Measurements from ENCODE around the gene PDPR. TPM values are rescaled to one million over a fixed set of nuclear protein-coding genes. Genes with fewer than 3 reads are reported as not detected.
A peak's percentile ranks its signal among the peaks of the same experiment; 100 is the strongest.
"Not testable (repeated sequence)": the region's sequence is repeated elsewhere in the genome, so short reads cannot be mapped to it uniquely, and the experiment has no call there.

Gene PDPR
- total RNA-seq, 2 donors from 2014 or later = 19.3 to 26.4 TPM

- not testable (repeated sequence) for H3K27ac ChIP-seq; H3K4me3 ChIP-seq; H3K36me3 ChIP-seq; DNase-seq (ENCODE audit: low spot score); H3K4me1 ChIP-seq; H3K27me3 ChIP-seq; H3K9me3 ChIP-seq
These were observed 2.0 kb upstream of the PDPR start for GRCh38 chr16:70112162-70112561.

GRCh38 chr16:70113599-70113981, 542 bp upstream of the PDPR start:
- peak overlapping the region; percentile 78 to 80 for H3K27ac ChIP-seq
- not testable (repeated sequence) for H3K27me3 ChIP-seq; H3K9me3 ChIP-seq; DNase-seq (ENCODE audit: low spot score); H3K36me3 ChIP-seq; H3K4me1 ChIP-seq
- peak overlapping the region; percentile 66 to 68 for H3K4me3 ChIP-seq

GRCh38 chr16:70118354-70118753, 4.2 kb downstream of the PDPR start:
- H3K27me3 ChIP-seq; H3K4me3 ChIP-seq; H3K27ac ChIP-seq; H3K4me1 ChIP-seq; H3K9me3 ChIP-seq; DNase-seq (ENCODE audit: low spot score): not testable (repeated sequence)
- H3K36me3 ChIP-seq = peaks cover 17% of the 10 kb centered on the region

GRCh38 chr16:70118776-70119175, 4.6 kb downstream of the PDPR start:
- not testable (repeated sequence) for H3K9me3 ChIP-seq; H3K27ac ChIP-seq; DNase-seq (ENCODE audit: low spot score)

GRCh38 chr16:70120398-70120797, 6.3 kb downstream of the PDPR start:
- H3K27me3 ChIP-seq; H3K4me3 ChIP-seq; H3K9me3 ChIP-seq; DNase-seq (ENCODE audit: low spot score); H3K27ac ChIP-seq; H3K4me1 ChIP-seq: not testable (repeated sequence)
- peaks cover 22% of the 10 kb centered on the region for H3K36me3 ChIP-seq

More at GRCh38 chr16:70118776-70119175, 4.6 kb downstream of the PDPR start:
- H3K4me3 ChIP-seq, H3K4me1 ChIP-seq, H3K27me3 ChIP-seq: not testable (repeated sequence)
- peaks cover 22% of the 10 kb centered on the region for H3K36me3 ChIP-seq

- H3K9me3 ChIP-seq; H3K27me3 ChIP-seq; H3K27ac ChIP-seq; H3K4me1 ChIP-seq; H3K4me3 ChIP-seq; DNase-seq (ENCODE audit: low spot score): not testable (repeated sequence)
- H3K36me3 ChIP-seq = peaks cover 49% of the 10 kb centered on the region
These were observed 9.7 kb downstream of the PDPR start for GRCh38 chr16:70123822-70124221.

- not testable (repeated sequence) for H3K9me3 ChIP-seq; DNase-seq (ENCODE audit: low spot score)
- peaks cover 66% of the 10 kb centered on the region for H3K36me3 ChIP-seq
These were observed 12.1 kb downstream of the PDPR start for GRCh38 chr16:70126226-70126625.

GRCh38 chr16:70127706-70128105, 13.6 kb downstream of the PDPR start:
- H3K36me3 ChIP-seq = peaks cover 62% of the 10 kb centered on the region
- H3K27ac ChIP-seq = not testable (repeated sequence)

More at GRCh38 chr16:70126226-70126625, 12.1 kb downstream of the PDPR start:
- not testable (repeated sequence) for H3K4me1 ChIP-seq, H3K27ac ChIP-seq, H3K4me3 ChIP-seq, H3K27me3 ChIP-seq

GRCh38 chr16:70128844-70129243, 14.7 kb downstream of the PDPR start:
- not testable (repeated sequence) for H3K9me3 ChIP-seq; H3K4me1 ChIP-seq; H3K4me3 ChIP-seq; H3K27me3 ChIP-seq; H3K27ac ChIP-seq; DNase-seq (ENCODE audit: low spot score)
- peaks cover 66% of the 10 kb centered on the region for H3K36me3 ChIP-seq

More at GRCh38 chr16:70127706-70128105, 13.6 kb downstream of the PDPR start:
- H3K4me3 ChIP-seq; DNase-seq (ENCODE audit: low spot score); H3K27me3 ChIP-seq; H3K9me3 ChIP-seq; H3K4me1 ChIP-seq: not testable (repeated sequence)

GRCh38 chr16:70135796-70136195, 21.7 kb downstream of the PDPR start:
- not testable (repeated sequence) for H3K27me3 ChIP-seq; H3K27ac ChIP-seq; H3K4me1 ChIP-seq; DNase-seq (ENCODE audit: low spot score); H3K4me3 ChIP-seq; H3K9me3 ChIP-seq
- peaks cover 85% of the 10 kb centered on the region for H3K36me3 ChIP-seq

- H3K36me3 ChIP-seq = peaks cover 93% of the 10 kb centered on the region
- not testable (repeated sequence) for H3K27ac ChIP-seq; DNase-seq (ENCODE audit: low spot score); H3K9me3 ChIP-seq; H3K4me3 ChIP-seq; H3K4me1 ChIP-seq; H3K27me3 ChIP-seq
These were observed 22.5 kb downstream of the PDPR start for GRCh38 chr16:70136595-70136994.

- H3K4me1 ChIP-seq; H3K27me3 ChIP-seq; H3K27ac ChIP-seq; H3K9me3 ChIP-seq; H3K4me3 ChIP-seq; DNase-seq (ENCODE audit: low spot score): not testable (repeated sequence)
- peaks cover 73% of the 10 kb centered on the region for H3K36me3 ChIP-seq
These were observed 28.6 kb downstream of the PDPR start for GRCh38 chr16:70142739-70143138.

- H3K4me1 ChIP-seq; DNase-seq (ENCODE audit: low spot score): not testable (repeated sequence)
- H3K36me3 ChIP-seq = peaks cover 69% of the 10 kb centered on the region
These were observed 29.2 kb downstream of the PDPR start for GRCh38 chr16:70143231-70143895.

GRCh38 chr16:70147853-70148252, 33.7 kb downstream of the PDPR start:
- H3K27me3 ChIP-seq; DNase-seq (ENCODE audit: low spot score); H3K27ac ChIP-seq; H3K4me3 ChIP-seq; H3K9me3 ChIP-seq; H3K4me1 ChIP-seq: not testable (repeated sequence)
- H3K36me3 ChIP-seq = peaks cover 63% of the 10 kb centered on the region

More at GRCh38 chr16:70143231-70143895, 29.2 kb downstream of the PDPR start:
- not testable (repeated sequence) for H3K4me3 ChIP-seq, H3K27me3 ChIP-seq, H3K27ac ChIP-seq, H3K9me3 ChIP-seq

- not testable (repeated sequence) for H3K27ac ChIP-seq; DNase-seq (ENCODE audit: low spot score); H3K4me1 ChIP-seq; H3K27me3 ChIP-seq; H3K9me3 ChIP-seq; H3K4me3 ChIP-seq
- peaks cover 63% of the 10 kb centered on the region for H3K36me3 ChIP-seq
These were observed 34.3 kb downstream of the PDPR start for GRCh38 chr16:70148453-70148852.

- not testable (repeated sequence) for H3K9me3 ChIP-seq; H3K4me1 ChIP-seq; H3K27me3 ChIP-seq; H3K27ac ChIP-seq; DNase-seq (ENCODE audit: low spot score); H3K4me3 ChIP-seq
- peaks cover 66% of the 10 kb centered on the region for H3K36me3 ChIP-seq
These were observed 35.2 kb downstream of the PDPR start for GRCh38 chr16:70149296-70149695.

Measured in right atrium auricular region (tissue), 2 donors.